GM12878 (cell line): ENCODE results near the gene PITPNB. TPM values are rescaled to one million over a fixed set of nuclear protein-coding genes. Genes with fewer than 3 reads are reported as not detected.

ENCODE experiments used
- ATAC-seq: fragments of 200-7000 bp; cut with Tn5 transposase; 3 replicates; pipeline ENCODE4 v1.9.1; 2020; ENCODE audit warnings: mild to moderate bottlenecking, moderate library complexity
- BruUV-seq: library from RNA; stranded (reverse); fragments of 400-500 nt; replicated peaks from 2 replicates; lab custom pipeline; 2021; lab: Mats Ljungman, UMichigan
- CTCF ChIA-PET: fragments of 300-600 bp; sonication (Branson Sonifier 250); formaldehyde crosslinking; extraction: SDS; loops from one replicate; lab custom pipeline; 2021; ENCODE audit warnings: inconsistent platforms; lab: Yijun Ruan, JAX
- POLR2A ChIA-PET: fragments of 350-600 bp; formaldehyde crosslinking; extraction: SDS; loops from one replicate; lab custom pipeline; 2021; ENCODE audit warnings: inconsistent platforms; lab: Charles Lee
- RAD21 ChIA-PET: fragments of 300-600 bp; sonication (Branson Sonifier 250); formaldehyde crosslinking; loops from one replicate; lab custom pipeline; 2023; ENCODE audit warnings: antibody characterized with exemption; ENCODE audit not compliant: unreplicated experiment; lab: Charles Lee
- SMC1A ChIA-PET: fragments of 300-600 bp; sonication (Branson Sonifier 250); formaldehyde crosslinking; loops from one replicate; lab custom pipeline; 2023; ENCODE audit not compliant: unreplicated experiment, uncharacterized antibody; lab: Charles Lee
- DNase-seq: peaks from one replicate; pipeline ENCODE4 v3.0.0-alpha.2; 2011; ENCODE audit warnings: low read depth, low spot score
- FAIRE-seq: peaks from 3 replicates; lab custom pipeline; 2011; peaks lifted over from hg19 to GRCh38; lab: Jason Lieb, UNC
- H2AFZ ChIP-seq: 2 replicates; pipeline ENCODE4 v1.6.0; 2011; ENCODE audit warnings: low read depth, low read length, control low read depth; ENCODE audit not compliant: control insufficient read depth
- H3K27ac ChIP-seq: 2 replicates; pipeline ENCODE4 v1.5.1; 2011; ENCODE audit warnings: control low read depth; ENCODE audit not compliant: control insufficient read depth, insufficient read depth
- H3K27me3 ChIP-seq, 2 experiments: replicated peaks in 1 of 2; 2 replicates each; pipeline versions ENCODE4 v1.6.0 to v1.6.1; 2011; ENCODE audit warnings: low read length in 1 of 2; ENCODE audit not compliant: control insufficient read depth in 2 of 2, insufficient read depth in 2 of 2
- H3K36me3 ChIP-seq, 2 experiments: 2 replicates each; pipeline ENCODE4 v1.5.1; 2011; ENCODE audit warnings: low read length in 1 of 2; ENCODE audit not compliant: control insufficient read depth in 2 of 2, insufficient read depth in 2 of 2
- H3K4me1 ChIP-seq: 2 replicates; pipeline ENCODE4 v1.6.1; 2011; ENCODE audit warnings: mild to moderate bottlenecking, low read length, moderate library complexity, mixed read lengths; ENCODE audit not compliant: control insufficient read depth, insufficient read depth
- H3K4me2 ChIP-seq: 2 replicates; pipeline ENCODE4 v1.6.0; 2011; ENCODE audit warnings: control low read depth; ENCODE audit not compliant: control insufficient read depth, insufficient read depth
- H3K4me3 ChIP-seq: fragments of 200-600 bp; sonication (generic); 2 replicates; pipeline ENCODE4 v1.5.1; 2016
- H3K79me2 ChIP-seq: 2 replicates; pipeline ENCODE4 v1.6.0; 2011; ENCODE audit warnings: low read length; ENCODE audit not compliant: control insufficient read depth, insufficient read depth
- H3K9ac ChIP-seq: 2 replicates; pipeline ENCODE4 v1.8.0; 2011; ENCODE audit warnings: low read length, control low read depth, mixed read lengths; ENCODE audit not compliant: control insufficient read depth, insufficient read depth
- H3K9me3 ChIP-seq: replicated peaks from 3 replicates; pipeline ENCODE4 v1.5.1; 2011; ENCODE audit warnings: mild to moderate bottlenecking, low read length; ENCODE audit not compliant: control insufficient read depth, insufficient read depth
- H4K20me1 ChIP-seq: 2 replicates; pipeline ENCODE4 v1.6.0; 2011; ENCODE audit not compliant: control insufficient read depth, insufficient read depth
- ATF2 ChIP-seq: IDR thresholded peaks from 2 replicates; pipeline ENCODE4 v1.6.1; 2012; ENCODE audit warnings: low read length, inconsistent platforms
- BCL11A ChIP-seq: IDR thresholded peaks from 2 replicates; pipeline ENCODE4 v1.6.1; 2011; ENCODE audit warnings: low read depth, low read length
- CBX3 ChIP-seq: fragments of 200-600 bp; sonication (generic); IDR thresholded peaks from 2 replicates; pipeline ENCODE4 v1.6.1; 2016; ENCODE audit warnings: low read depth, borderline replicate concordance
- CHD4 ChIP-seq: fragments of 200-600 bp; sonication (generic); IDR thresholded peaks from 2 replicates; pipeline ENCODE4 v1.6.1; 2016; ENCODE audit warnings: mild to moderate bottlenecking
- CREM ChIP-seq: IDR thresholded peaks from 2 replicates; pipeline ENCODE4 v1.6.1; 2014; ENCODE audit warnings: antibody characterized with exemption, low read depth
- NFXL1 ChIP-seq: fragments of 450-650 bp; IDR thresholded peaks from 2 replicates; pipeline ENCODE4 v1.6.1; 2017; ENCODE audit warnings: antibody characterized with exemption, mild to moderate bottlenecking, borderline replicate concordance
- RAD51 ChIP-seq: fragments of 450-650 bp; IDR thresholded peaks from 2 replicates; pipeline ENCODE4 v1.6.1; 2016; ENCODE audit warnings: moderate library complexity, mild to moderate bottlenecking, inconsistent platforms
- TCF7 ChIP-seq: IDR thresholded peaks from 2 replicates; pipeline ENCODE4 v1.6.1; 2014; ENCODE audit warnings: antibody characterized with exemption, borderline replicate concordance
- ZNF217 ChIP-seq: fragments of 450-650 bp; IDR thresholded peaks from 2 replicates; pipeline ENCODE4 v1.6.1; 2017; ENCODE audit warnings: antibody characterized with exemption, mild to moderate bottlenecking
- WGBS: methylation state at CpG from one replicate; pipeline ENCODE4 v1.1.6; 2016; ENCODE audit warnings: low lambda C conversion rate; ENCODE audit not compliant: insufficient replicate concordance, insufficient coverage; ENCODE audit errors: missing lambda C conversion rate; 5-methylcytosine and 5-hydroxymethylcytosine counted together
- in situ Hi-C: fragments of 300-500 bp; cut with MboI; formaldehyde crosslinking; loops from 9 replicates; pipeline ENCODE4 v1.14.3; 2018; ENCODE audit warnings: mixed read lengths
- intact Hi-C: fragments of 100-400 bp; cut with micrococcal nuclease; formaldehyde crosslinking; loops from one replicate; pipeline ENCODE4 v1.14.2; 2022; ENCODE audit not compliant: unreplicated experiment
- polyA plus RNA-seq, 11 experiments: library from polyadenylated mRNA; depleted of rRNA in 4 of 11; unstranded in 6 of 11; stranded (reverse) in 5 of 11; fragments of >200 nt; fragmentation: Nextera tagmentation in 4 of 11; fragmentation: Illumina TruSeq in 1 of 11; extraction: Ambion mirVana in 4 of 11; extraction: Trizol in 1 of 11; gene quantifications; 1 replicate in 1 of 11; 2 replicates in 10 of 11; pipeline versions ENCODE4 v1.2.1 to v1.2.3, GENCODE V29; 2011 to 2016; ENCODE audit warnings: inconsistent platforms in 2 of 11, missing spikeins in 2 of 11, low read depth in 1 of 11
- total RNA-seq, 4 experiments: library from RNA; depleted of rRNA in 3 of 4; stranded (reverse); fragments of >200 nt in 3 of 4; fragmentation: Illumina TruSeq in 1 of 4; extraction: Trizol in 1 of 4; gene quantifications; 2 replicates each; pipeline versions ENCODE4 v1.2.1 to v1.2.3, GENCODE V29; 2013 to 2021
- TF ChIP-seq, protein P1 (sequence below): fragments of 450-650 bp; formaldehyde crosslinking; IDR thresholded peaks from 2 replicates; pipeline ENCODE4 v1.4.0; 2020; ENCODE audit warnings: mild to moderate bottlenecking, moderate library complexity
- TF ChIP-seq, protein P2 (sequence below): fragments of 450-650 bp; IDR thresholded peaks from 2 replicates; pipeline ENCODE4 v1.6.1; 2017; ENCODE audit warnings: mild to moderate bottlenecking, moderate library complexity
- TF ChIP-seq, protein P3 (sequence below): fragments of 450-650 bp; IDR thresholded peaks from 2 replicates; pipeline ENCODE4 v1.6.1; 2017; ENCODE audit warnings: borderline replicate concordance

PITPNB gene
- total and polyA plus RNA-seq, 10 of the 15 experiments (the other 5 are each of a cell fraction or from before 2014, with no cell fraction given): 19.7 to 116 (median 64.9) TPM

DNA sequence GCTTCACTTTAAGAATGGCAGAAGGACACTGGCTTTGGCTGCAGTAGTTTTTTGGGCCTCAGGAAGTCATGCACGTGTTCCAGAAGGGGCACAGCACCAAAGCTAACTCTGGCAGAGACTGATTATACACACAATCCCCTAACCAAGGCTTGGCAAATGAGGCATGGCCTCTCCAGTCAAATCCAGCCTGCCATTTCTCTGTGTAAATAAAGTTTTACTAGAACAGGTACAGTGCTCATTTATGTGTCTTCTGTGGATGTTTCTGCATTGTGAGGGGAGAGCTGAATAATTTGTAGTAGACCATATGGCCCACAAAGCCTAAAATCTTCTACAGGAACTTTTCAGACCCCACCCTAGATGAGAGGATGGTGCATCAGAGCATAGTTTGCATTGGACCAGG lies 71.1 kb downstream of the PITPNB start (continued):
- TF ChIP-seq, protein P1, sequence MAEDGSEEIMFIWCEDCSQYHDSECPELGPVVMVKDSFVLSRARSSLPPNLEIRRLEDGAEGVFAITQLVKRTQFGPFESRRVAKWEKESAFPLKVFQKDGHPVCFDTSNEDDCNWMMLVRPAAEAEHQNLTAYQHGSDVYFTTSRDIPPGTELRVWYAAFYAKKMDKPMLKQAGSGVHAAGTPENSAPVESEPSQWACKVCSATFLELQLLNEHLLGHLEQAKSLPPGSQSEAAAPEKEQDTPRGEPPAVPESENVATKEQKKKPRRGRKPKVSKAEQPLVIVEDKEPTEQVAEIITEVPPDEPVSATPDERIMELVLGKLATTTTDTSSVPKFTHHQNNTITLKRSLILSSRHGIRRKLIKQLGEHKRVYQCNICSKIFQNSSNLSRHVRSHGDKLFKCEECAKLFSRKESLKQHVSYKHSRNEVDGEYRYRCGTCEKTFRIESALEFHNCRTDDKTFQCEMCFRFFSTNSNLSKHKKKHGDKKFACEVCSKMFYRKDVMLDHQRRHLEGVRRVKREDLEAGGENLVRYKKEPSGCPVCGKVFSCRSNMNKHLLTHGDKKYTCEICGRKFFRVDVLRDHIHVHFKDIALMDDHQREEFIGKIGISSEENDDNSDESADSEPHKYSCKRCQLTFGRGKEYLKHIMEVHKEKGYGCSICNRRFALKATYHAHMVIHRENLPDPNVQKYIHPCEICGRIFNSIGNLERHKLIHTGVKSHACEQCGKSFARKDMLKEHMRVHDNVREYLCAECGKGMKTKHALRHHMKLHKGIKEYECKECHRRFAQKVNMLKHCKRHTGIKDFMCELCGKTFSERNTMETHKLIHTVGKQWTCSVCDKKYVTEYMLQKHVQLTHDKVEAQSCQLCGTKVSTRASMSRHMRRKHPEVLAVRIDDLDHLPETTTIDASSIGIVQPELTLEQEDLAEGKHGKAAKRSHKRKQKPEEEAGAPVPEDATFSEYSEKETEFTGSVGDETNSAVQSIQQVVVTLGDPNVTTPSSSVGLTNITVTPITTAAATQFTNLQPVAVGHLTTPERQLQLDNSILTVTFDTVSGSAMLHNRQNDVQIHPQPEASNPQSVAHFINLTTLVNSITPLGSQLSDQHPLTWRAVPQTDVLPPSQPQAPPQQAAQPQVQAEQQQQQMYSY (CRISPR knock-in tag): no peak

DNA sequence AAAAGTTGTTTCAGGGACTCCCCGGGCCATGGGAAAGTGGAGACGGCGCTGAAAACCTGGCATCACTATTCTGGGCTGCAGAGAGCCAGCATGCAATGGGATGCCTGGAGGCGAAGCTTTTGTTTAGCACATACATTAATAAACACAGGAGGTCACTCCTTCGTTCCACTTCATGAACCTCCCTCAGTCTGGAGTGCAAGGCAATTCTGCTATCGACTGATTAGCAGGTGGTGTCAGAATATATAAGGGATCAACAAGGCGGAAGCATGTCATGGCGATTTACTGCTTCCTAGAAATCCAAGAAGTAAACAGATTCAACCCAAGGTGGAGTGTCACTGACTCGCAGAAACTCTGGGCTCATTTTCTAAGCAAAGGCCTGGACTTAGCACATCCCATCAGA lies 72.1 kb downstream of the PITPNB start:
- TF ChIP-seq BCL11A (no peak), CREM (no peak), TCF7 (no peak), ZNF217 (no peak), RAD51 (no peak), CHD4 (no peak), ATF2 (no peak), CBX3 (no peak), NFXL1 (no peak)
- TF ChIP-seq, protein P2, sequence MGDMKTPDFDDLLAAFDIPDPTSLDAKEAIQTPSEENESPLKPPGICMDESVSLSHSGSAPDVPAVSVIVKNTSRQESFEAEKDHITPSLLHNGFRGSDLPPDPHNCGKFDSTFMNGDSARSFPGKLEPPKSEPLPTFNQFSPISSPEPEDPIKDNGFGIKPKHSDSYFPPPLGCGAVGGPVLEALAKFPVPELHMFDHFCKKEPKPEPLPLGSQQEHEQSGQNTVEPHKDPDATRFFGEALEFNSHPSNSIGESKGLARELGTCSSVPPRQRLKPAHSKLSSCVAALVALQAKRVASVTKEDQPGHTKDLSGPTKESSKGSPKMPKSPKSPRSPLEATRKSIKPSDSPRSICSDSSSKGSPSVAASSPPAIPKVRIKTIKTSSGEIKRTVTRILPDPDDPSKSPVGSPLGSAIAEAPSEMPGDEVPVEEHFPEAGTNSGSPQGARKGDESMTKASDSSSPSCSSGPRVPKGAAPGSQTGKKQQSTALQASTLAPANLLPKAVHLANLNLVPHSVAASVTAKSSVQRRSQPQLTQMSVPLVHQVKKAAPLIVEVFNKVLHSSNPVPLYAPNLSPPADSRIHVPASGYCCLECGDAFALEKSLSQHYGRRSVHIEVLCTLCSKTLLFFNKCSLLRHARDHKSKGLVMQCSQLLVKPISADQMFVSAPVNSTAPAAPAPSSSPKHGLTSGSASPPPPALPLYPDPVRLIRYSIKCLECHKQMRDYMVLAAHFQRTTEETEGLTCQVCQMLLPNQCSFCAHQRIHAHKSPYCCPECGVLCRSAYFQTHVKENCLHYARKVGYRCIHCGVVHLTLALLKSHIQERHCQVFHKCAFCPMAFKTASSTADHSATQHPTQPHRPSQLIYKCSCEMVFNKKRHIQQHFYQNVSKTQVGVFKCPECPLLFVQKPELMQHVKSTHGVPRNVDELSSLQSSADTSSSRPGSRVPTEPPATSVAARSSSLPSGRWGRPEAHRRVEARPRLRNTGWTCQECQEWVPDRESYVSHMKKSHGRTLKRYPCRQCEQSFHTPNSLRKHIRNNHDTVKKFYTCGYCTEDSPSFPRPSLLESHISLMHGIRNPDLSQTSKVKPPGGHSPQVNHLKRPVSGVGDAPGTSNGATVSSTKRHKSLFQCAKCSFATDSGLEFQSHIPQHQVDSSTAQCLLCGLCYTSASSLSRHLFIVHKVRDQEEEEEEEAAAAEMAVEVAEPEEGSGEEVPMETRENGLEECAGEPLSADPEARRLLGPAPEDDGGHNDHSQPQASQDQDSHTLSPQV: no peak
- TF ChIP-seq, protein P3, sequence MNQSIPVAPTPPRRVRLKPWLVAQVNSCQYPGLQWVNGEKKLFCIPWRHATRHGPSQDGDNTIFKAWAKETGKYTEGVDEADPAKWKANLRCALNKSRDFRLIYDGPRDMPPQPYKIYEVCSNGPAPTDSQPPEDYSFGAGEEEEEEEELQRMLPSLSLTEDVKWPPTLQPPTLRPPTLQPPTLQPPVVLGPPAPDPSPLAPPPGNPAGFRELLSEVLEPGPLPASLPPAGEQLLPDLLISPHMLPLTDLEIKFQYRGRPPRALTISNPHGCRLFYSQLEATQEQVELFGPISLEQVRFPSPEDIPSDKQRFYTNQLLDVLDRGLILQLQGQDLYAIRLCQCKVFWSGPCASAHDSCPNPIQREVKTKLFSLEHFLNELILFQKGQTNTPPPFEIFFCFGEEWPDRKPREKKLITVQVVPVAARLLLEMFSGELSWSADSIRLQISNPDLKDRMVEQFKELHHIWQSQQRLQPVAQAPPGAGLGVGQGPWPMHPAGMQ: no peak
- intact Hi-C loops: no loop called here
- Histone ChIP-seq H3K36me3 (peaks cover 6 to 23% of the 10 kb centered on the region in 2 experiments), H3K4me3 (no peak overlapping the region), H3K4me1 (no peaks in the 10 kb centered on the region), H3K27ac (no peak overlapping the region), H4K20me1 (no peaks in the 10 kb centered on the region), H3K79me2 (no peaks in the 10 kb centered on the region), H3K9me3 (no peaks in the 10 kb centered on the region), H2AFZ (no peak overlapping the region), H3K9ac (no peak overlapping the region), H3K27me3 (no peaks in the 10 kb centered on the region), H3K4me2 (no peak overlapping the region)
- POLR2A ChIA-PET: no interaction called here
- SMC1A ChIA-PET: no interaction called here
- DNase-seq (no peak), ATAC-seq (no peak), FAIRE-seq (no peak)
- RAD21 ChIA-PET: no interaction called here
- in situ Hi-C loops: no loop called here
- BruUV-seq: no TSS peak
- WGBS: 92% methylated on average over 9 of the region's 9 CpGs
- CTCF ChIA-PET: interaction anchor here (1.0 kb wide), 1 partner anchor 35 kb away, joined by 3 read pairs; no protein-coding TSS in a partner anchor
